Hematopoietic multipotent progenitor cell treated with erythropoietin and hydrocortisone succinate and interleukin-3 and kit ligand, for 4 days (in vitro differentiated cells): Measurements from ENCODE around the gene COL20A1.
"Not testable (repeated sequence)": the region's sequence is repeated elsewhere in the genome, so short reads cannot be mapped to it uniquely, and the experiment has no call there.

Experiments
- DNase-seq: peaks from one replicate; pipeline ENCODE4 v3.0.0-alpha.2; 2015

The COL20A1 gene

DNA sequence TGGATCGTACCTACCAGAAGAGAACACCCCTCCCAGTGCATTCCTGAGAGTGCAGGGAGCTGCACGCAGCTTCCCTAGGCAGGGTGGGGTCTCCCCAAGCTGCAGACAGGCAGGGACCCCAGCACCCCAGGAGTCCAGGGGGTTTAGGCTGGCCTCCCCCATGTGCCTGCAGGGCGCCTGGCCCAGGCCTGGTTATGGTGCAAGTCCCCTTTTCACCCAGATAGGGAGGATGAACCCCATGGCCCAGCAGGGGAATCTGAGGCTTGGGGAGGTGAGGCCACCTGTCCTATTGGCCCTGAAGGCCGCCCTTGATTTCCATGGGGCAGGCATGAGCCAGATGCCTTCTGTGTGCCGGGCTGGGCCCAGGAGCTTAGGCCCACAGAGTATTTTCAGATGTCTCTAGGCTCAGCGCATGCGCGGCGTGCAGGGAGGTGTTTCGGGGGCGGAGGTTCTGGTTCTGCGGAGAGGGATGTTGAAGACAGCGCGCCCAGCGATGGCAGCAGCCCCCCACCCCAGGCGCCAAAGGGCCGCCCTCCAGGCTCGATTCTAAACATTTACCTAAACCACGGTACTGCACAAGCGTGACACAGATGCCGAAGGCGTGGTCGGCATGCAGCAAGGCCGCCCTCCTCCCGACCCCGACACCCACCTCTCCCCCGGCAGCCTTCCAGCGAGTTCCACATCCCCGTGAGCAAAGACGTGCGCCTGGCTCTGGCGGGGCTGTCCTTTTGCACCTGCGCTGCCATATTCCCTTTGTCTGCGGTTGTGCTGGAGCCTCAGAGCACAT lies 29.4 kb downstream of the COL20A1 start:
- DNase-seq, result no peak

GRCh38 chr20:63322933-63323273 lies 29.9 kb downstream of the COL20A1 start:
- DNase-seq, result no peak

DNA sequence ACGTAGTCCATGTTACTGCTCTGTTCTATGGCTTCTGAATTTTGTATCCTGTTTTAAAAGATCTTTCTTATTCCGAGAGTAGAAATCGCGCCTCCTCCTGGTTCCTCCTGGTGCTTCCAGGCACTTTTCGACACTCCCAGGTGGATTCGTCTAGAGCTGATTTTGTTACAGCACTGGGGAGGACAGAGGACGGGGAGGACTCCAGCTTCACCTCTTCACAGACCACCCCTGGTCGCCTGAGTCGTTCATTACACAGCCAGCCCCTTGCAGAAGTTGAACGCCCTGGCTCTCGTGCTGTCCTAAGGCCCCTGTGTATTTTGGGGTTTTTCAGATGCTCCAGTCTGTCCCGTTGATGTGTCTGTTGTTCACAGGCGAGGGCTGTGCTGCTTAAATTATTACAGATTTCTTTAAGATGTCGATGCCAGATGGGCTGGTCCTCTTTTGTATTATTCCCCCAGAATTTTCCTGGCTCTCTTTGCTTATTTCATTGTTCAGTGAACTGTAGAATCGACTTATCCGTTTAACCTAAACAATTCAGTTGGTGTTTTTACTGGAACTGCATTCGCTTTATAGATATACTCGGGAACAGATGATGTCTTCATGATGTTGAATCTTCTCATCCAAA lies 30.5 kb downstream of the COL20A1 start:
- DNase-seq, result no peak

GRCh38 chr20:63325021-63325471 lies 32.1 kb downstream of the COL20A1 start:
- DNase-seq, result no peak

DNA sequence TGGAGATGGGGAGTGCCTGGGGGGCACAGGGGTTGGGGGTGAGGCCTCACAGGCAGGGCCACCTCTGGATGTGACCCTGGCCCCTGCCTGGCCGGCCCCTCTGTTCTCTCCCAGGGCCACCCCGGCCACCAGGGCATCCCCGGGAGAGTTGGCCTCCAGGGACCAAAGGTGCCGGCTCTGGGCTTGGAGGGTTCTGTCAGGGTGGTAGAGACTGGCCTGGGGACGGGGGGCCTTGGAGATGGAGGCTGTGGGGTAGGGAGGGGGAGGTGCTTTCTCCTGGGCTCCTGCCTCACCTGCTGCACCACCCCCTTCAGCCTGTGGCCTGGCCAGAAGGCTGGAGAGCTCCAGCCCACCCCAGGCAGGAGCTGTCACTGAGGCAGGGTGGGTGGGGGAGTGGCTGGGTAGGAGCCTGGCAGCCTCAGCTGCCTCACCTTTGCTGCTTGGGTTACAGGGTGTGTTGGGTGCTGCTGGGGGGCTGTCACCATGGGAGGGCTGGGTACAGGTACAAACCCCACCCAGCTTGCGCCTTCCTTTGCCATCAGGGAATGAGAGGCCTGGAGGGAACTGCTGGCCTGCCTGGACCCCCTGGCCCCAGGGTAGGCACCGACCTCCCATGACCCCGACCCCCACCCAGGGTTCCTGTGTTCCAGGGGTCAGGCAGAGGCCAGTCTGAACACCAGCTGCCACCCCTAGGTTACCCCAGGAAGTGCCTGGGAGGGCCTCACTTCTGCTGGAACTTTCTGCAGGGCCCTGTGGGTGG lies 32.7 kb downstream of the COL20A1 start:
- DNase-seq, result no peak

GRCh38 chr20:63326314-63327230 lies 33.6 kb downstream of the COL20A1 start:
- no peak for DNase-seq

- DNase-seq, result no peak
These were observed 34.3 kb downstream of the COL20A1 start for GRCh38 chr20:63327231-63327745.

DNA sequence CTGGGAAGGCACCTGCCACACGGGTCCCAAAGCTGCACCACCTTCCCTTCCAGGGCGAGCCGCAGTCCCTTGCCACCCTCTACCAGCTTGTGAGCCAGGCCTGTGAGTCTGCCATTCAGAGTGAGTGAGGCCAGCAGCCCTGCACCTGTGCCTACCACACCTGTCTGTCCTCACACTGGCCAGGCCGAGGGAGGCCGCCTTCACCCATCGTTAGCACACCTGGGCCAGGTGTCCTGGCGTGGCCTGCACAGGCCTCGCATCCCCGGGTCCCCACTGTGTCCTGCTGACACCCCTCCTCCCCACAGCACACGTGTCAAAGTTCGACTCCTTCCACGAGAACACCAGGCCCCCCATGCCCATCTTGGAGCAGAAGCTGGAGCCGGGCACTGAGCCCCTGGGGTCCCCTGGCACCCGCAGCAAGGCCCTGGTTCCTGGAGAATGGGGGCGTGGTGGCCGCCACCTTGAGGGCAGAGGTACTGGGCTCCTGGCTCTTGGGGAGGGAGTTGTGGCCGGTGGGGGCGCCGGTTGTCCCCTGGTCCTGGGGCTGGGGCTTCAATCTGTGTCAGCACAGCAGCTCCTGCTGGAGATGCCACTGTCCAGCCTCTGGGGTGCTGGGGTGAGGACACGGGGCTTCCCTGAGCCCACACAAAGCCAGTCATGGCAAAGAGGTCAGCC lies 35.2 kb downstream of the COL20A1 start:
- no peak for DNase-seq

- no peak for DNase-seq
These were observed 35.8 kb downstream of the COL20A1 start for GRCh38 chr20:63328718-63329275.

DNA sequence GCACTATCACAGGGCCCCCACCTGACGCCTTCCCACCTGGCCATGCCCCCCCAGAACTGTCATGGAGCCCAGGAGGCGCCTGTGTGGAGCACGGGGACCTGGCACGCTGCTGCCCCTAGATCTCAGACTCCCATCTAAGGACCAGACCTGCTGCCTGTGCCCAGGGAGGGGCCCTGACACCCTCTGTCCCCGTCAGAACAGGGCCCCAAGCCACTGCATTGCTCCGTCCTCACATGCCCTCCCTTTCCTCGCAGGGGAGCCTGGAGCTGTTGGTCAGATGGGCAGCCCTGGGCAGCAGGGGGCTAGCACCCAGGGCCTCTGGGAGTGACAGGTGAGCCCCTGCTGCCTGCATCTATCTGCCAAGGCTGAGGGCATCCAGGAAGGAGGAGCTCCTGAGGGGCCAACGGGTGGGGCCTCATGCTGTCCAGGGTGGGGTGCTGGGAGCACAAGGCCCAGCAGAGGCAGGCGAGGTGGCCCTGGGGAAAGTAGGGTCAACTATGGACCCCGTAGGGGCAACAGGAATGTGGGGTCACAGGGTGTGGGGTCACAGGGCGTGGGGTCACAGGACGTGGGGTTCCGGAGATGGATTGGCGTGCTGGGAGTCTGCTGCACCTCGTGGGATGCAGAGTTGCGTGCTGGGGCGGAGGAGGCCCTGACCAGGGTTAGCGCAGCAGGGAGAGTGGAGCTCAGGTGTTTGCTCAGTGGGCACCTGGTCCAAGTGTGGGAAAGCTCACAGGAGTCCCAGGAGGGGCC lies 36.5 kb downstream of the COL20A1 start:
- no peak for DNase-seq

DNA sequence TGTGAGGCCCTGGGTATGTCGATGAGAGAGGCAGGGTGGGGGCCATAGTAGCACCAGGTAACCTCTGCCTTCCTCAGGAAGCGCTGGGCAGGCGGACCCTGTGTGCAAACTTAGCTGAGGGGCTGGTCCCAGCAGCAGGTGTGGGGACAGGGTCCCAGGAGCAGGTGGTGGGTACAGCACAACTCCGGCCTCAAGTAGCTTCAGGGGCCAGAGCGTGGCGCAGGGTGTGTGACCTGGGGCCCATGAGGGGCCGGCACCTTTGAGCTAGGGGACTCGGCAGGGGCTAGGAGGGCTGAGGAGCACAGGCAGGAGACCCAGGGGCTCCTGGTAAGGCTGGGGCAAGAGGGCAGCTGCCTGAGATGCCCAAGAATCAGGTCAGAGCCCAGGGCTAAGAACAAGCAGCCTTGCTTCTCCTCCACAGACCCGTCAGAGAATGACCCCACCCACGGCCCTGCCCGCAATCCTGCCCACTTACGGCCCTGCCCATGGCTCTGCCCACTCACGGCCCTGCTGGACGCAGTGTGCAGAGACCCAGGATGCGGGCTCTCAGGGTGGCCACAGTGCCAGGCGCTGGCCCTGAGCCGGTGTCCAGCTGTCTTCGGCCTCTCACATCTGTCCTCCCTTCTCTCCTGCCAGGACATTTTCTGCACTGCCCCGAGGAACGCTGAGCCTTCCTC lies 37.2 kb downstream of the COL20A1 start:
- no peak for DNase-seq

DNA sequence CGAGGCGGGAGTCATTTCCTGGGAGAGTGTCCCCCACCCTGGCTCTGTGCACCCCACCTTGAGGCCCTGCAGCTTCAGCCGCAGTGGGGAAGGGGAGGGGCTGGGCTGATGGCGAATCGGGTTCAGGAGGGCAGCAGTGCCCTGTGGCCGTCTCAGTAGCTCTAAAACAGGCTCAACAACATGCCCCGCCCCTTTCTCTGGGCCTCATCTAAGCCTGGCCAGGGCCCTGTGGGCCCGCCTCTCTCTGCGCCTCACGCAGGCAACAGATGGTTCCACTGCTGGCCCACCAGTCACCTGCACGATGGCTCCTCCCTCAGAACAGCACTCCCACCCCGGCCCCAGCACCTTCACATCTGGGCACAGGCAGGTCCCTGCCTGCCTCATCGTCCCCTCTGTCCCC lies 38.0 kb downstream of the COL20A1 start:
- no peak for DNase-seq

DNA sequence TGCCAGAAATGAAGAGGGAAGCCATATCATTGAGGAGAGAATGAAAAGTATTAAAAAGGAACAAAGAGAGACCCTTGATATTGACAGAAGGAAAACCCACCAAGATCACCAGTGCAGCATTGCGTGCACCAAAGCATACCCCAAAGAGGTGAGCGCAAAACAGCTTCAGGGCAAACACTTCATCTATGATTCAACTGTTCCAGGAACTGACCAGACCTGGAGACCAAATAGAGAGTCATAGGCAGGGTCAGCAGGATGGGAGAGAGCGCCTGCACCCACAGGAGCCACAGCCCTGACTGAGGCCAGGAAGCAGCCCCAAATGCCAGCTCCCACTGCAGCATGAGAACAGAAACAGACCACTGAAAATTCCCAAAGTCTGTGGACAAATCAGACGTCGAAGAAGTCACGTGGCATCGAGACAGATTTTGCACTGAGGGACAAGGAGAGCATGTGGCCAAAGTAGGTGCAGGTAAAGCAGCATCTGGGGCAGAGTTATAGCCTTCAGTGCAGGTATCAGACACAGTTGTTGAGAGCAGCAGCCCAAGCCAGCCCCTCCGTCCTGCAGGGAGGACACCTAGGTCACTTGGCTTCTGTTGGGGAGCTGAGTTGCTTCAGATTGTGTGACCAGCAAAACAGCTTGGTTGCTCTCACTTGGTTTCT lies 38.9 kb downstream of the COL20A1 start:
- DNase-seq, result no peak

DNA sequence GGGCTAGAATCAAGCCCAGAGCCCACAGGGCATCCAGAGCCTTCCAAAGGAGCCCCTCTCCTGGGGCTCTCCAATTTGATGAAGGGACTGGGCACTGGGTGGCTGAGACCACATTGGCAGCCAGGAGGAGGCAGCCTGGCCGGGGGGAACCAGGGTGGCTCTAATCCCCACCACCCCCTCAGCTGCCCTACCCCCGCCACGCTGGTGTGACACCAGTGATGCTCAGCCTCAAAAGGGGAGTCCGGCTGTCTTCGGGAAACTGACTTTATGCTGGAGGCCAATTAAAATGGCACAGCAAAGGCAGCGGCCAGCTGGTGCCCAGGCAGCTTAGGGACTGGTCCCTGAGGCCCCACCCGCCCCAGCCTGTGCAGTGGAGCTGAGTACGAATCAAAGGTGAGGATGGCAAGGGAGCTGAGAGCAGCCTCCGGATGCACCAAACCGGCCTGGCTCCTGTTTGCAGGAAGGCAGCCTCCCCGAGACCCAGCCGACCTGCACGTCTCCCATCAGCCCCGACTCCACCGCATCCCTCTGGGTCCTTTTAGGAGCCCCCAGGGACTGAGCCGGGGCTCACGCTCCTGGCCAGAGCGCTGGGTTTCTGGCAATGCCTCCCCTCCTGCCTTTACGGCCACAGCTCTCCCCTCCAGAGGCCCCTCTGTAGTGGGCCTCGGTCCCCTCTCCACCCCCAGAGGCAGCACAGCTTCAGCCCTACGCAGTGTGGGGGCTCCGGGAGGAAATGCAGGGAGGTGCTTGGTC lies 39.7 kb downstream of the COL20A1 start:
- no peak for DNase-seq

DNA sequence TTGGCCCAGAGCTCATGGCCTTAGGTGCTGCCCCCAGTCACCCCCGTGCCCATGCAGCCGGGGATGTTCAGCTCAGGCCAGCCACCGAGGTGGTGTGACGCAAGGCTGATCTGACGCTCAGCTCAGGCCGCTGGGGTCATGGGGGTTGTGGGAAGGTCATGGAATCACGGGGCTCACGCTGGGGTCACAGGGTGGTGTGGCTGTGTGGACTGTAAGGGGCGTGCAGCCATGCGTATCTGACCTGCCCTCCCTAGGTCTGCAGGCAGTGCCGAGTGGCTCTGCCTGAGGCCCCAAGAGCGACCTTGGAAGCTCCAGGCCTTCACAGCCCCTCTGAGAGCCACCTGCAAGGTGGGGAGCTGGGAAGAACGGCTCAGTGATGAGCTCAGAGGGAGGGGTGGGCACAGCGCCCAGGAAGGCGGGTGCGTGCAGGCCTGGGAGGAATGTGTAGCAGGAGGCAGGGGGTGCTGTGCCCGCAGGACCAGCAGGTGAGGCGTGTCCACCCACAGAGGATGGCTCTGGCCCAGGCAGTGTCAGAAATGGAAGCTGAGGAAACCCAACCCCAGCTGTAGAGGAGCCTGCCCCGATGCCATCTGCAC lies 40.4 kb downstream of the COL20A1 start:
- DNase-seq, result no peak

GRCh38 chr20:63334356-63334755 lies 41.4 kb downstream of the COL20A1 start:
- DNase-seq, result no peak

GRCh38 chr20:63335060-63335459 lies 42.1 kb downstream of the COL20A1 start:
- not testable (repeated sequence) for DNase-seq

DNA sequence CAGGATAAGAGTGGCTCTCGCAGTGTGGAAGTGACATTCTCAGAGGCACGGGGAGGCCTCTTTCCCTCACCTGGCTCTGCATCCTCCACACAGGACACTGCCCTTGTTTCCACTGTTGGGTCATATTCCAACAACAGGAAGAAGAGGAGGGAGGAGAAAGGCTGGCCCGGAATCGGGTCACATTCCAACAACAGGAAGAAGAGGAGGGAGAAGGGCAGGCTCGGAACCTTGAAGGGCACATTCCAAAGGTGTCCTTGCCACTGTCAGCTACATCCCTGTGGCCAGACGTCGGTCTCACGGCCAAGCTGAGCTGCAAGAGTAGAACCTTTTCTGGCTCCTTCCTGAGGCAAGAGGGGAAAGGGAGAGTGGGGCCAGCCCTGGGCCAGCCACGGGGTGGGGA lies 42.7 kb downstream of the COL20A1 start:
- no peak for DNase-seq
